Astrocyte of the spinal cord (primary cell): Measurements from ENCODE around the gene MED14.

Source experiments
- DNase-seq: peaks from one replicate; pipeline ENCODE4 v3.0.0; 2011; ENCODE audit warnings: low read depth, low spot score
- H3K4me3 ChIP-seq: 2 replicates; pipeline ENCODE4 v1.5.1; 2011; ENCODE audit warnings: low read depth, mild to moderate bottlenecking, low read length, moderate library complexity
- in situ Hi-C: cut with HindIII; loops from 2 replicates; pipeline ENCODE4 v1.10.0; 2017; ENCODE audit warnings: low sequenced_read_pairs
- TF ChIP-seq, protein P1 (sequence below): IDR thresholded peaks from 2 replicates; pipeline ENCODE4 v1.5.1; 2012; ENCODE audit warnings: low read depth, mild to moderate bottlenecking, low read length, inconsistent platforms

Gene MED14

DNA sequence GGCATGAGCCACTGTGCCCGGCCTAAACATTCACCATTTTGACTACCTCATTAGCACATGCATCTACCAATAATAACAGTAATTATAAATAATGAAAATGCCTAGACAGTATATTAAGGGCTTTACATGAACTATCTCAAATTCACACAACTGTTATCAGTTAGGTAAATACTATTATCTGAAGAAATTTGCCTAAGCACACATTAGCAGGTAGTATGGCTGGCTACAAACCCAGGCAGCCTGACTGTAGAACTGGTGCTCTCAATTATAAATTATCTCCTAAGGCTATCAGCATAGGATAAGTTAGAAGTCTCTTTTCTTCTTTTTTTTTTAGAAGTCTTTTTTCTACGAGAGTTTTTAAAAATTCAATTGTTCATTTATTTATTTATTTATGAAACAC is 73.9 kb downstream of the MED14 start:
- TF ChIP-seq, protein P1, sequence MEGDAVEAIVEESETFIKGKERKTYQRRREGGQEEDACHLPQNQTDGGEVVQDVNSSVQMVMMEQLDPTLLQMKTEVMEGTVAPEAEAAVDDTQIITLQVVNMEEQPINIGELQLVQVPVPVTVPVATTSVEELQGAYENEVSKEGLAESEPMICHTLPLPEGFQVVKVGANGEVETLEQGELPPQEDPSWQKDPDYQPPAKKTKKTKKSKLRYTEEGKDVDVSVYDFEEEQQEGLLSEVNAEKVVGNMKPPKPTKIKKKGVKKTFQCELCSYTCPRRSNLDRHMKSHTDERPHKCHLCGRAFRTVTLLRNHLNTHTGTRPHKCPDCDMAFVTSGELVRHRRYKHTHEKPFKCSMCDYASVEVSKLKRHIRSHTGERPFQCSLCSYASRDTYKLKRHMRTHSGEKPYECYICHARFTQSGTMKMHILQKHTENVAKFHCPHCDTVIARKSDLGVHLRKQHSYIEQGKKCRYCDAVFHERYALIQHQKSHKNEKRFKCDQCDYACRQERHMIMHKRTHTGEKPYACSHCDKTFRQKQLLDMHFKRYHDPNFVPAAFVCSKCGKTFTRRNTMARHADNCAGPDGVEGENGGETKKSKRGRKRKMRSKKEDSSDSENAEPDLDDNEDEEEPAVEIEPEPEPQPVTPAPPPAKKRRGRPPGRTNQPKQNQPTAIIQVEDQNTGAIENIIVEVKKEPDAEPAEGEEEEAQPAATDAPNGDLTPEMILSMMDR: no peak
- DNase-seq: no peak
- in situ Hi-C loops: loop anchor here (25.0 kb wide), 1 partner anchor 451 kb away; no protein-coding TSS in a partner anchor
- no peak overlapping the region for H3K4me3 ChIP-seq

DNA sequence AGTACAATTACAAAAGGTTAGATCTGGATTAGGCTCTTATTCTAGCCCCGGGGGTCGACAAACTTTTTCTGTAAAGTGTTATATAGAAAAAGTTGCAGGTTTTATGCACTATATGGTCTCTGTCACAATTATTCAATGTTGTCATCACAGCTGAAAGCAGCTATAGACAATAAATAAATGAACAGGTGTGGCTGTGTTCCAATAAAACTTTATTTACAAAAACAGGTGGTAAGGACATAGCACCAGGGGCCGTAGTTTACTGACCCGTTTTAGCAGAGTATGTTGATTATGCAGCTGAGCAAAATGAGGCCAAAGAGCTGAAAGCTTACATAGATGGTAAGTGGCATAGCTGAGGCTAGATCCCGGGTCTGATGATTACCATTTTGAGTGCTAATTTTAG is 75.0 kb downstream of the MED14 start:
- TF ChIP-seq, protein P1: no peak
- in situ Hi-C loops: loop anchor here (25.0 kb wide), 1 partner anchor 452 kb away; no protein-coding TSS in a partner anchor
- DNase-seq: no peak

GRCh38 chrX:40653535-40653934 is 81.8 kb downstream of the MED14 start:
- no peak for DNase-seq
- TF ChIP-seq, protein P1: no peak
- no peak overlapping the region for H3K4me3 ChIP-seq
- in situ Hi-C loops: loop anchor here (25.0 kb wide), 1 partner anchor 459 kb away; no protein-coding TSS in a partner anchor

More for the DNA sequence above, 75.0 kb downstream of the MED14 start:
- no peak overlapping the region for H3K4me3 ChIP-seq

- H3K4me3 ChIP-seq: no peak overlapping the region
- TF ChIP-seq, protein P1: no peak
- DNase-seq: no peak
- in situ Hi-C loops: loop anchor here (25.0 kb wide), 1 partner anchor 460 kb away; no protein-coding TSS in a partner anchor
Observed at GRCh38 chrX:40652664-40653063, 82.7 kb downstream of the MED14 start.

- TF ChIP-seq, protein P1: peak; percentile 62
- H3K4me3 ChIP-seq: no peak overlapping the region
- in situ Hi-C loops: loop anchor here (25.0 kb wide), 1 partner anchor 461 kb away; no protein-coding TSS in a partner anchor
Observed at GRCh38 chrX:40651620-40652223, 83.6 kb downstream of the MED14 start.

GRCh38 chrX:40647307-40648197 is 87.8 kb downstream of the MED14 start, which contains the start of gene CXorf38:
Gene CXorf38 (minus strand): TSS chrX:40647561. CDS start chrX:40647520, 41 bp downstream.
- H3K4me3 ChIP-seq: peak within 1 kb of the TSS; percentile 75
- DNase-seq: peak; percentile 92
- TF ChIP-seq, protein P1: no peak
- in situ Hi-C loops: no loop called here

More at GRCh38 chrX:40651620-40652223, 83.6 kb downstream of the MED14 start:
- peak; percentile 72 for DNase-seq
